Measurements from ENCODE around the gene POLR3E.
A peak's percentile ranks its signal among the peaks of the same experiment; 100 is the strongest.
"Not testable (repeated sequence)": the region's sequence is repeated elsewhere in the genome, so short reads cannot be mapped to it uniquely, and the experiment has no call there.

The POLR3E gene

DNA sequence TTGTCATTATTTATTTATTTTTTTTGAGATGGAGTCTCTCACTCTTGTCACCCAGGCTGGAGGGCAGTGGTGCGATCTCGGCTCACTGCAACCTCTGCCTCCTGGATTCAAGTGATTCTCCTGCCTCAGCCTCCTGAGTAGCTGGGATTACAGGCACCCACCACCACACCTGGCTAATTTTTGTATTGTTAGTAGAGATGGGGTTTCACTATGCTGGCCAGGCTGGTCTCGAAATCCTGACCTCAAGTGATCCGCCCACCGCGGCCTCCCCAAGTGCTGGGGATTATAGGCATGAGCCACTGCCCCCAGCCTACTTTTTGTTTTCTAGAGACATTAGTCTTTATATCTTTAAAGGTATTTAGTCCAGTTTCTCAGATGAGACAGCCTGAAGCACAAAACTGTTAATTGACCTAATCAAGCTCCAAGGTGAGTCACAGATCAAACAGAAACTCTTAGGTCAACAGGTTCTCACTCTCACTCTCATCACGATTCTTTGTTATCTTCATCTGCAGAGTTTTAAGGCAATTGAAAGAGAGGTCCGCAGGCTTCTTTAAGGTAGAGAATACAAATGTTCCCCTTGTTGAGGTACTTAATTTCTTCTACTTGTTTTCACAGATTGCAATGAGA, 71.1 kb downstream of the POLR3E start:
- Mint-ChIP-seq H3K27ac (peak overlapping the region; percentile 81), H3K4me1 (ENCODE audit: low read depth) (peaks cover 87% of the 10 kb centered on the region), H3K36me3 (ENCODE audit: low read depth) (peaks cover 81% of the 10 kb centered on the region)
- not testable (repeated sequence) for H3K27me3 Mint-ChIP-seq, H3K4me3 Mint-ChIP-seq, H3K9me3 Mint-ChIP-seq, DNase-seq

DNA sequence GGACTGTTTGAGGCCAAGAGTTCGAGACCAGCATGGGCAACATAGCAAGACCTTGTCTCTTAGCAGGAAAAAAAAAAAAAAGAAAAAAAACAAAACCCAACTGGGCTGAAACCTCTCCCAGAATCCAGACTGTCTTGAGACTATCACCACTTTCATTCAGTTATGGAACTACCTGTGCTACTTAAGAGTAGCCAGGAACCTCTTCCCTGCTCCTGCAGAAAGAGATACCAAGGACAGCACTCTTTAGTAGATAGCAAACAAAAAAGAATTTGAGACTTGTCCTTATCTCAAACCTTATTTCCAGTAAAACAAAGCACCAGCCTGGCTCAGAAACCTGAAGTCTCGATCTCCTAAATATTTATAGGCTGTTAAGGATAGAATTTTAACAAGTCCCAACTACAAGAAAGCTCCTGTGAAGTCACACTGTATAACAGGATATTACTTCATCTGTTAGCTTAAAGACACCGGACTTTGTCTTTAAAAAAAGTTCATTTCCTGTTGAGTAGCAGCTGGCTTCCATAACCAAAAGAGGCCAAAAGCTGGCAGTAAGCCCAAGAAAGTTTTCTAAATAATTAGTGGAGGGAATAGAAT, 72.1 kb downstream of the POLR3E start:
- peak overlapping the region; percentile 81 for H3K27ac Mint-ChIP-seq
- H3K9me3 Mint-ChIP-seq: no peaks in the 10 kb centered on the region
- DNase-seq: no peak
- peaks cover 77% of the 10 kb centered on the region for H3K36me3 Mint-ChIP-seq (ENCODE audit: low read depth)
- H3K4me3 Mint-ChIP-seq: no peak overlapping the region
- peaks cover 81% of the 10 kb centered on the region for H3K4me1 Mint-ChIP-seq (ENCODE audit: low read depth)
- H3K27me3 Mint-ChIP-seq: no peaks in the 10 kb centered on the region

DNA sequence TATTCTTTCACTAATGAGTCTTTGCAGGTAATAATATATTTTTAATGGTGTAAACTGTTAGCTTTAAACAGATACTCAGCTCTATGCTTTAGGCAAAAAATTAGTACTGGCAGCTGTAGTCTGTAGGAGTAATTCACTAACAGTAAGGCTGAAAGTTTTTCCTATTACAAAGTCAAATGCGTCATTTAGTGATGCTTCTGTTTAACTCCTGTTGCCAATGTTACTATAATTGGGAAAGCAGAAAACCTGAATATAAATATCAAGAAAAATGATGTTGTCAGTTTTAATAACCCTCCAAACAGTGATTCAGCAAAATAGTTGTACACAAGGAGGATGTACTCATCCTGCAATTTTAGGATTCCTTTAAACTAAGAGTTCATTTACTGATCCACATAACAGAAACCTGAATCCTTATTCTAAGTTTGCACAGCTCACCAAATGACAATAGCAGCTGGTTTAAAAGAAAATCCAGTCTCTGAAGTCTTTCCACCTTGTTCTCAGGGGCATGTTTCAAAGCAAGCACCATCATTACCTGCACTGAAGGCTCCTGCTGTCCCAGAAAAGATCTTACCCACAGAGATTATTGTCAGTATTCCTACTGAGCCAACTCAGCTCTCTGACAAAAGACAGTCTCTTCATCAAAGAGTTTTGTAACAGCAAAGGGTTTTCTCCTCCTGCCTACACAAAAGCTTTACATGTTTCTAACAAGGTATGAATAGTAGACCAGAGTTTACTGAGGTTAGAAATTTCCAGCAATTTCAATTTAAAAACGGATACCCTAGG, 73.0 kb downstream of the POLR3E start:
- H3K4me1 Mint-ChIP-seq (ENCODE audit: low read depth): peaks cover 82% of the 10 kb centered on the region
- H3K4me3 Mint-ChIP-seq: peak overlapping the region; percentile 29
- H3K36me3 Mint-ChIP-seq (ENCODE audit: low read depth): peaks cover 72% of the 10 kb centered on the region
- no peaks in the 10 kb centered on the region for H3K27me3 Mint-ChIP-seq
- no peak for DNase-seq
- H3K9me3 Mint-ChIP-seq: no peaks in the 10 kb centered on the region
- H3K27ac Mint-ChIP-seq: peak overlapping the region; percentile 64

DNA sequence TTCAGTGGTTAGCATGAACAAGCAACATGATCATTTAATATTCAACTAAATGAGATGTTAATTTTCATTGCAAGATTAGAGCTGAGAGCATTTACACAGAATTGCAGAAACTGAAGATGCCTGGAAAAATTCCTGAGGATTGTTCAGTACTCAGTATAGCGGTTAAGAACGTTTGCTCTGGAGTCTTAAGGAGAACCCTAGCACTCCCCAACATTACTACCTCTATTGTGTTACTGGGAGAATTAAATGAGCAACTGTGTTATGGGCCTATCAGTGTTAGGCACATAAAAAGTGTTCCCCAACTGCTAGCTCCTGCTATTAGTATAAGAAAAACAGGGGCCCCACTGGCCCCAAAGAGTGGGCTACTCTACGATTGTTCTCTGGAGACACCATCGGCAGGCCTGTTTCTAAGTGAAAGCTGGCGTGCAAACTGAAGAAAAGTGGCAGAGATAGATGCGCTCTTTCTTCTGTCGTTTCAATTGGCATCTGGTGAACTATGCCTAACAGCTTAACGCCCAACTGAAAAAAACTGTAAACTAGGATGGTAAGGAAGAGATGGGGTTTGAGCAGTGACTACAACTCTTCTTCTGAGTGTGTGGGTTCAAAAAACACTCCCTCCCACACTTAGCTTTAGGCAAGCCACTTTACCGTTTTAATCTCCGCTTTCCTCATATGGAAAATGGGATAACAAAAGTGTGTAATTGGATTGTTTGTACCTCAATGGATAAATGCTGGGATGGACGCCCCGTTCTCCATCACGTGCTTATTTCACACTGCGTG, 75.9 kb downstream of the POLR3E start:
- Mint-ChIP-seq H3K27ac (peak overlapping the region; percentile 93), H3K9me3 (no peaks in the 10 kb centered on the region), H3K27me3 (peaks cover 2% of the 10 kb centered on the region), H3K36me3 (ENCODE audit: low read depth) (peaks cover 54% of the 10 kb centered on the region), H3K4me3 (peak overlapping the region; percentile 90), H3K4me1 (ENCODE audit: low read depth) (peaks cover 62% of the 10 kb centered on the region)
- no peak for DNase-seq

DNA sequence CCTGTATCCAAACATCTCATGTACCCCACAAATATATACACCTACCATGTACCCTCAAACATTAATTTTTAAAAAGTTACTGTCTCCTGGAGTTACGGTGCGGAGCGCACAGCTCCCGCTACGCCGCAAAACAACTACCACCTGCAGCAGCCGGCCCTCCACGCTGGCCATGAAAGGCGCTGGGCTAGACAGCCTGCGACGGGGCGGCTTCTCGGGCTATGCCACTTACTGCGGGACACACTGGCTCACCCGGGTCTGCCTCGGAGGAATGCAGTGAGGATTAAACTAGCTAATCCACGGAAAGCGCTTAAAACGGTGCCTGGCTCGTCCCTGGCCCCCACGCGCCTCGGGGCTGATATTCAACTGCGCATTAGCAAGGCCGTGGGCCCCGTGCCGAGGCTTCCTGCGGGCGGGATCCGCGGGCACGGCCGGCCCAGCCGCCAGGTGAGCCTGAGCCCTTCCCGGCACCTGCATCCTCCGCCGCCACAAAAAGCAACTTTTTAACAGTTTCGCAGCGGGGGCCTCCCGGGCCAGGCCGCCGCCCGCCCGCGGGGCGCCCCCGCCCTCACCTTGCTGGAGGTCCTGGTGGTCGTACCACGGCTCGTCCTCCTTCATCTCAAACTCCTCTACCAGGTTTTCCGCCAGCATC, 76.6 kb downstream of the POLR3E start:
- peak; percentile 73 for DNase-seq
- Mint-ChIP-seq H3K27ac (peak overlapping the region; percentile 93), H3K9me3 (no peaks in the 10 kb centered on the region), H3K4me3 (peak overlapping the region; percentile 90), H3K27me3 (peaks cover 2% of the 10 kb centered on the region), H3K36me3 (ENCODE audit: low read depth) (peaks cover 49% of the 10 kb centered on the region), H3K4me1 (ENCODE audit: low read depth) (peaks cover 55% of the 10 kb centered on the region)

DNA sequence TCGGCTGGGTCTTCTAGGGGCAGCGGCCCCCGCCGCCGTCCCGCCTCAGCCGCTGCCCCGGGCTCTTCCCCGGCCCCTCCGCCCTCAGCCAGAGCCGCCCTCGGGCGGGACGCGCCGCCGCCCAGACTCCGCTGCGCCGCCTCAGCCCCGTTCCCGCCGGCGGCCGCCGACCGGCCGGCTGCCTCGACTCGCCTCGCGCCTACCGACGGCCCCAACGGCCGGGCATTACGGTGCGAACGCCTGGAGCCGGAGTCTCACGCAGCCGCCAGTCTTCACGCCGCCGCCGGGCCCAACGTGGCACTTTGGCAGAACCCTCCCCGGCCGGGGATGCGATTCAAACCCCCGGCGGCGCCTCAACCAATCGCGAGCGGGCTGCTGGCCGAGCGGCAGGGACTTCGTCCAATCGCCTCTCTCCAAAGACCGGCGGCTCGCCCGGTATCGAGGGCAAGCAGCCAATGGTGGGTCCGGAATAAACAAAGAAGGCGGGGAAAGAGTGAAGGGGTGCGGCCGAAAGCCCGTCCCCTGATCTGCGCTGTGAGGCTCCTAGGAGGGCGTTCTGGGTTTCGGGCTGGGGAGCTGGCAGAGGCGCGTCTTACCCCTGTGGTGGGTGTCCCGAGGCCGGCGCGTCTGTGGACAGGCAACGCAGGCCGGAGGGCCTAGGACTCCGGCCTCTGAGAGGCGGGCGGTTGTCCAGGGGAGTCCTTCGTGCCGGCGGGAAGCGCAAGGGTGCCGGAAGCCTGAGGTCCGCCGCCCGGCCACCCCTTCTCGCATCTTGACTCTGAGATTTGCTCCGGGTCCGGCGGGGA, 77.3 kb downstream of the POLR3E start, which contains the start of gene CDR2:
Gene CDR2 (minus strand): TSS at position 309 of the 806 bp plus-strand sequence. CDS start 310 bp downstream, outside the sequence.
- Mint-ChIP-seq H3K4me1 (ENCODE audit: low read depth) (peaks cover 48% of the 10 kb centered on the region), H3K36me3 (ENCODE audit: low read depth) (peaks cover 43% of the 10 kb centered on the region), H3K27ac (peak within 1 kb of the TSS; percentile 93), H3K27me3 (peaks cover 2% of the 10 kb centered on the region), H3K4me3 (peak within 1 kb of the TSS; percentile 90), H3K9me3 (no peaks in the 10 kb centered on the region)
- peak; percentile 98 for DNase-seq

DNA sequence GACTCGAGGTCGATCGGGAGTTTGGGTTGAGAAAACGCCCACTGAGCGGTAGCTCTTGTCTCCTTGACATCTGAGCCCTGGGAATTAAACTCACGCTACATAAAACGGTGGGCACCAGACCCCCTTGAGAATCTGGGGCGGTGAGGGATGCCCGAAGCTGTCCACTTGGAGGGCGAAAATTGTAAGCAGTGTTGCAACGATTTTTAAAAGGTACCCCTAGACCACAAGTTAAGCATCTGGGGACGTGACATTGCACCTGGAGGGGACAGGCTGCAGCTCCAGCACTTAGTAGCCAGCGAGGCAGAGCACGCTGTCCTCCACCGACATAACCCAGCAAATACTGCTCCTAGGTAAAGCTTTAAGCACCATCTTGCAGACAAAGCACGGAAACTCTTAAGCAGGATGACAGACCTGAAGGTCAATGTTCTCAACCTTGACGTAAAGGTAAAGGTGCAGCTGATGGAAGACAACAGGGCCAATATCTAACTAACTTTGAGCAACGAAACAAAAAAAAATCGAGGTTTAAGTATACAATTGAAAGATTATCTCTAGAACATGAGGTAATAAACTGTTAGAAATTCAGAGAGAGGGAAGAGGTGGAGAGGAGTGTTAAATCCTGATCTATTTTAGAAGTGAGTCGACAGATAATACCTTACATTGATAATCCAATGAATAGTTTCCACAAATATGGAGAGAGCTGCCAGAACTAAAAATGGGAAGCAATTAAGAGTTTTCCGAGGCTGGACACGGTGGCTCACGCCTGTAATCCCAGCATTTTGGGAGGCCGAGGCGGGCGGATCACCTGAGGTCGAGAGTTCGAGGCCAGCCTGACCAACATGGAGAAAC, 78.1 kb downstream of the POLR3E start:
- Mint-ChIP-seq H3K27me3 (peaks cover 2% of the 10 kb centered on the region), H3K4me1 (ENCODE audit: low read depth) (peaks cover 41% of the 10 kb centered on the region), H3K36me3 (ENCODE audit: low read depth) (peaks cover 38% of the 10 kb centered on the region), H3K27ac (peak overlapping the region; percentile 81), H3K4me3 (peak overlapping the region; percentile 90), H3K9me3 (no peaks in the 10 kb centered on the region)
- DNase-seq: no peak

DNA sequence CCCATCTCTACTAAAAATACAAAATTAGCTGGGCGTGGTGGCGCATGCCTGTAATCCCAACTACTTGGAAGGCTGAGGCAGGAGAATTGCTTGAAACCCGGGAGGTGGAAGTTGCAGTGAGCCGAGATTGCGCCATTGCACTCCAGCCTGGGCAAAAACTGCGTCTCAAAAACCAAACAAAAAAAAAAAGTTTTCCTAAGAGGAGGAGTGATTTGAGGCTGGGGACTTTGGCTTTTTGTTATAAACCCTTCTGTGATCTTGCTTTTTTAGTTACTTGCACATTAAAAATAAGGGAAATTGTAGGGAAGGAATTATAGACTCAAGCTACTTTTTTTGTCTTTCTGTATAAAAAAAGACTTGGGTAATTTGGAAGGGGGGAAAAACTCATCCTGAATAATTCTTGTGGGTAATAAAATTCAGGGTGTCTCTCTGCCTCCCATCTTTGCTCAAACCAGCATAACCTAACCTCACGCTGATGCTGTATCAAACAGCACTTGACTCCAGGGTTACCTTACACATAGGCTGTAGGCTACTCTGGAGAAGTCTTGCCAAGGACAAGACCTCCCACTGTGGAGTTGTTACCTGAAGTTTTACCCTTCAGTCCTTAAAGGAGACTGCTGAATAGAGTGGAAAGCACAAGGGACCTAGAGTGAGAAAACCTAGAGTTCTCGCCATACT, 78.9 kb downstream of the POLR3E start:
- Mint-ChIP-seq H3K27ac (no peak overlapping the region), H3K4me3 (no peak overlapping the region), H3K36me3 (ENCODE audit: low read depth) (peaks cover 31% of the 10 kb centered on the region), H3K27me3 (peaks cover 2% of the 10 kb centered on the region), H3K4me1 (ENCODE audit: low read depth) (peaks cover 38% of the 10 kb centered on the region), H3K9me3 (no peaks in the 10 kb centered on the region)
- DNase-seq: no peak

DNA sequence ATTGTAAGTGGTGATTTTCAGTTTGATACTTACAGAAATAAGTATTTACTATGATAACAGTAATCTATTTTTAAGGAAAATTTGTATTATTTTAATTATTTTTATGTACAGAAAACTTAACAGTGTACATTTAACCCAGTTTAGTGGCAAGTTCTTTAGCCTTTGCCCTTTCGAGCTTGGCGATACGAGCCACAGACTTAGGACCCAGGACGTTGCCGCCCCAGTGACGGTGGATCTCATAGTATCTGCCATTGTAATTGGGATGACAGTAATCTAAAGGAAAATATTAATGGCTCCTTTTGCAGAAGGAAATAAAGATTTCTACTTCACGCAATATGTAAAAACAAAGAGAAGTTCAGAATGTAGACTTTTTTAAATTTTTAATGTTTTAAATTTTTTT, 82.4 kb downstream of the POLR3E start:
- H3K4me3 Mint-ChIP-seq: no peak overlapping the region
- peaks cover 3% of the 10 kb centered on the region for H3K36me3 Mint-ChIP-seq (ENCODE audit: low read depth)
- H3K4me1 Mint-ChIP-seq (ENCODE audit: low read depth): peaks cover 20% of the 10 kb centered on the region
- no peak for DNase-seq
- H3K27ac Mint-ChIP-seq: no peak overlapping the region
- no peaks in the 10 kb centered on the region for H3K9me3 Mint-ChIP-seq
- H3K27me3 Mint-ChIP-seq: peaks cover 2% of the 10 kb centered on the region

DNA sequence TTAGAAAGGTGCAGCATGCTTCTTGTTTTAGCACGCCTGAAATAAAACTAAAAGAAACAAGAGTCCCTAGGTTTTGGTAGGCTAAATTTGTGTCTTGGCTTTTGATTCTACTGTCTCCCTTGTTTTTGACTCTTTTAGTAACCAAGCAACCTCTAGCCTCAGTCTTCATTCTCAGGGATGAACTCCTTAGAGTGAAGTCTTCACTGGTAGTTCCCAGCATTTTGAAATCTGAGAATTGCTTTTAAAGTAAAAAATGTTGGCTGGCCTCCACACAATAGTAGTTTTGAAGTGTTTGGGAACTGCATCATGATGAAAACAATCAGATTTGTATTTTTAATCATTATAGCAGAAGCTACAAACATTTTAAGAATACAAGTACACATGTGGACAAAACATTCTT, 83.3 kb downstream of the POLR3E start:
- no peak overlapping the region for H3K4me3 Mint-ChIP-seq
- no peak for DNase-seq
- H3K27ac Mint-ChIP-seq: no peak overlapping the region
- H3K9me3 Mint-ChIP-seq: no peaks in the 10 kb centered on the region
- H3K4me1 Mint-ChIP-seq (ENCODE audit: low read depth): peaks cover 12% of the 10 kb centered on the region
- H3K36me3 Mint-ChIP-seq (ENCODE audit: low read depth): no peaks in the 10 kb centered on the region
- peaks cover 2% of the 10 kb centered on the region for H3K27me3 Mint-ChIP-seq

DNA sequence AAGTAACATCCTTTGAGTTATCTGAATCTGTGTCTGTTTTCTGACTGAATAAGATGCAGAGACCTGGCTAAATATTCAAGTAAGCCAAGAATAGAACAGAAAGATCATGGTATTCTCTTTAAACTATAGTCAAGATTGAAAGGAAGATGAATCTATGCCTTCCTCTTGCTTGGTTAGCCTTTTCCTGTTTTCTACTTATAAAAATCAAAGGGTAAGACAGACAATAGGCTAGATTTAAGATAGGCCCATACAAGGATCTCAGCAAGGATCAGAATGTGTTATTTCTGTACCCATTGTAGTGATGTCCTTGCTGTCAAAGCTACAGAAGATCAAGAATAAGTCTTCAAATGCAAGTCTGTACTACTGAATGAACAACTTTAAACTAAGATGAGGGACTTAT, 84.2 kb downstream of the POLR3E start:
- Mint-ChIP-seq H3K9me3 (no peaks in the 10 kb centered on the region), H3K36me3 (ENCODE audit: low read depth) (no peaks in the 10 kb centered on the region), H3K4me3 (no peak overlapping the region), H3K27me3 (no peaks in the 10 kb centered on the region), H3K4me1 (ENCODE audit: low read depth) (peaks cover 10% of the 10 kb centered on the region), H3K27ac (no peak overlapping the region)
- no peak for DNase-seq

DNA sequence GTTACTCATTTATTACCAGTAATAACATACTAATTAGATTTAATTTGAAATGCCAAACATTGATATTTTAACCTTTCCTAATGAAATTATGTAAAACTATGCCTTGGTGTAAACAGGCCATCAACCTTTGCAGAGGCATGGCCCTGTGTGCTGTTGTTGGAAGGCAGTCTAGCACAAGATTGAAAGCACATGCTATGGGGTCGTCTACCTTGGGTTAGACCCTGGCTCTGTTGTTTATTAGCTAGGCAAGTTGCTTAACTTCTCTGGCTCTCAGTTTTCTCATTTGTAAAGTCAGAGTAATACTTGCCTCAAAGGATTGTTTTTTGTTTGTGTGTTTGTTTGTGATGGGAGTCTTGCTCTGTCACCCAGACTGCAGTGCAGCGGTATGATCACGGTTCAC, 86.6 kb downstream of the POLR3E start:
- no peak overlapping the region for H3K4me3 Mint-ChIP-seq
- H3K9me3 Mint-ChIP-seq: no peaks in the 10 kb centered on the region
- no peak for DNase-seq
- no peaks in the 10 kb centered on the region for H3K27me3 Mint-ChIP-seq
- no peak overlapping the region for H3K27ac Mint-ChIP-seq
- no peaks in the 10 kb centered on the region for H3K36me3 Mint-ChIP-seq (ENCODE audit: low read depth)
- H3K4me1 Mint-ChIP-seq (ENCODE audit: low read depth): peaks cover 10% of the 10 kb centered on the region

All from activated T-cell treated with anti-CD3 and anti-CD28 coated beads, Interleukin-2, amount 50 U/mL, for 24 hours (primary cell).